K562 (cell line): ENCODE data around the gene CNKSR3. TPM values are rescaled to one million over a fixed set of nuclear protein-coding genes. Genes with fewer than 3 reads are reported as not detected.

ENCODE experiments used
- ARID3B ChIP-seq: fragments of 250-450 bp; sonication (Bioruptor Pico); IDR thresholded peaks from 2 replicates; pipeline ENCODE4 v1.4.0; 2020; ENCODE audit warnings: borderline replicate concordance
- BRD4 ChIP-seq: fragments of 200-600 bp; sonication (generic); IDR thresholded peaks from 2 replicates; pipeline ENCODE4 v1.6.1; 2017; ENCODE audit warnings: inconsistent platforms
- CBFB ChIP-seq: sonication (generic); formaldehyde crosslinking; IDR thresholded peaks from 2 replicates; pipeline ENCODE4 v1.4.0; 2020; ENCODE audit warnings: mild to moderate bottlenecking, missing genetic modification reagents
- CEBPB ChIP-seq: fragments of 450-650 bp; IDR thresholded peaks from 2 replicates; pipeline ENCODE4 v1.6.1; 2016; ENCODE audit warnings: missing genetic modification characterization, missing compliant biosample characterization
- CREB1 ChIP-seq, 2 experiments: sonication (generic) in 1 of 2; formaldehyde crosslinking in 1 of 2; IDR thresholded peaks; 2 replicates each; pipeline versions ENCODE4 v1.6.1 to v1.8.0; 2012 to 2022; ENCODE audit warnings: inconsistent platforms in 1 of 2, mild to moderate bottlenecking in 1 of 2, missing genetic modification reagents in 1 of 2, moderate library complexity in 1 of 2
- ESRRB ChIP-seq: fragments of 250-450 bp; sonication (Bioruptor Pico); IDR thresholded peaks from 2 replicates; pipeline ENCODE4 v1.5.0; 2020; ENCODE audit warnings: mild to moderate bottlenecking, moderate library complexity, borderline replicate concordance
- MAFK ChIP-seq: IDR thresholded peaks from 2 replicates; pipeline ENCODE4 v1.6.1; 2011; ENCODE audit warnings: low read length, improper control_type of control experiment
- MBD2 ChIP-seq: sonication (generic); IDR thresholded peaks from 2 replicates; pipeline ENCODE4 v1.6.1; 2016; ENCODE audit warnings: low read depth, borderline replicate concordance
- NELFE ChIP-seq: IDR thresholded peaks from 2 replicates; pipeline ENCODE4 v1.6.1; 2011; ENCODE audit warnings: mild to moderate bottlenecking; ENCODE audit not compliant: insufficient read depth, insufficient read length
- OTX1 ChIP-seq: fragments of 450-650 bp; formaldehyde crosslinking; IDR thresholded peaks from 2 replicates; pipeline ENCODE4 v1.4.0; 2022; ENCODE audit warnings: mild to moderate bottlenecking
- PCBP2 ChIP-seq: fragments of 200-400 bp; formaldehyde crosslinking; IDR thresholded peaks from 2 replicates; pipeline ENCODE4 v1.6.1; 2018; ENCODE audit warnings: low read length, low read depth, mild to moderate bottlenecking, moderate library complexity; ENCODE audit not compliant: poor library complexity, severe bottlenecking
- PHF8 ChIP-seq: fragments of 200-600 bp; sonication (generic); IDR thresholded peaks from 2 replicates; pipeline ENCODE4 v1.6.1; 2012; ENCODE audit warnings: mixed run types, mild to moderate bottlenecking, inconsistent platforms, low read length, moderate library complexity, borderline replicate concordance
- RUNX1 ChIP-seq: sonication (generic); IDR thresholded peaks from 2 replicates; pipeline ENCODE4 v1.6.1; 2016; ENCODE audit warnings: antibody characterized with exemption, low read depth
- SMARCC2 ChIP-seq: fragments of 450-650 bp; IDR thresholded peaks from 2 replicates; pipeline ENCODE4 v1.6.1; 2017; ENCODE audit warnings: antibody characterized with exemption, moderate library complexity, mild to moderate bottlenecking, low read depth
- STAT5B ChIP-seq: fragments of 250-450 bp; sonication (Bioruptor Pico); IDR thresholded peaks from 2 replicates; pipeline ENCODE4 v1.8.0; 2021; ENCODE audit warnings: mild to moderate bottlenecking, inconsistent platforms
- YY1 ChIP-seq, 3 experiments: IDR thresholded peaks; 2 replicates each; pipeline ENCODE4 v1.6.1; 2011; ENCODE audit warnings: low read length in 2 of 3, mild to moderate bottlenecking in 2 of 3, moderate library complexity in 2 of 3, borderline replicate concordance in 1 of 3, control low read depth in 1 of 3, low read depth in 1 of 3; ENCODE audit not compliant: insufficient read depth in 3 of 3, insufficient replicate concordance in 2 of 3, control insufficient read depth in 1 of 3, insufficient read length in 1 of 3; ENCODE audit errors: extremely low read depth in 1 of 3
- ZBTB8A ChIP-seq: fragments of 450-650 bp; IDR thresholded peaks from 2 replicates; pipeline ENCODE4 v1.6.1; 2018; ENCODE audit warnings: mild to moderate bottlenecking, moderate library complexity; ENCODE audit not compliant: partially characterized antibody
- ZNF165 ChIP-seq: fragments of 250-450 bp; sonication (Bioruptor Pico); IDR thresholded peaks from 2 replicates; pipeline ENCODE4 v1.4.0; 2020; ENCODE audit warnings: borderline replicate concordance
- ZNF274 ChIP-seq: IDR thresholded peaks from 2 replicates; pipeline ENCODE4 v1.6.1; 2011; ENCODE audit warnings: low read depth, mild to moderate bottlenecking, low read length, moderate library complexity, borderline replicate concordance
- ZNF3 ChIP-seq: fragments of 250-450 bp; sonication (Bioruptor Pico); IDR thresholded peaks from 2 replicates; pipeline ENCODE4 v1.5.0; 2021; ENCODE audit warnings: mild to moderate bottlenecking, moderate library complexity
- ZSCAN29 ChIP-seq: fragments of 450-650 bp; IDR thresholded peaks from 2 replicates; pipeline ENCODE4 v1.6.1; 2017
- polyA plus RNA-seq, 8 experiments: library from polyadenylated mRNA; depleted of rRNA in 4 of 8; stranded (reverse) in 5 of 8; unstranded in 3 of 8; fragments of >200 nt; fragmentation: Nextera tagmentation in 2 of 8; fragmentation: Illumina TruSeq in 1 of 8; extraction: Ambion mirVana in 2 of 8; extraction: Trizol in 1 of 8; gene quantifications; 2 replicates each; pipeline versions ENCODE4 v1.2.1 to v1.2.3, GENCODE V29; 2011 to 2014; ENCODE audit warnings: inconsistent platforms in 1 of 8, missing spikeins in 1 of 8
- total RNA-seq, 7 experiments: library from RNA; depleted of rRNA in 6 of 7; stranded (reverse); fragments of >200 nt in 6 of 7; fragmentation: Illumina TruSeq in 2 of 7; extraction: Trizol in 2 of 7; gene quantifications; 2 replicates each; pipeline versions ENCODE4 v1.2.1 to v1.2.3, GENCODE V29; 2011 to 2021; ENCODE audit warnings: low replicate concordance in 1 of 7
- TF ChIP-seq, protein P1 (sequence below), 2 experiments: IDR thresholded peaks; 2 replicates each; pipeline ENCODE4 v1.6.1; 2011; ENCODE audit warnings: borderline replicate concordance in 1 of 2, control low read depth in 1 of 2, low read depth in 1 of 2, low read length in 1 of 2, mild to moderate bottlenecking in 1 of 2, mixed read lengths in 1 of 2, moderate library complexity in 1 of 2; ENCODE audit not compliant: insufficient read depth in 1 of 2, insufficient read length in 1 of 2, poor library complexity in 1 of 2, severe bottlenecking in 1 of 2; ENCODE audit errors: extremely low read depth in 1 of 2
- TF ChIP-seq, protein P2 (sequence below): IDR thresholded peaks from 2 replicates; pipeline ENCODE4 v1.6.1; 2014; ENCODE audit warnings: antibody characterized with exemption

The CNKSR3 gene
- total and polyA plus RNA-seq, 9 of the 15 experiments (the other 6 are each of a cell fraction or from before 2014, with no cell fraction given), result 4.5 to 29.6 (median 9.5) TPM

DNA sequence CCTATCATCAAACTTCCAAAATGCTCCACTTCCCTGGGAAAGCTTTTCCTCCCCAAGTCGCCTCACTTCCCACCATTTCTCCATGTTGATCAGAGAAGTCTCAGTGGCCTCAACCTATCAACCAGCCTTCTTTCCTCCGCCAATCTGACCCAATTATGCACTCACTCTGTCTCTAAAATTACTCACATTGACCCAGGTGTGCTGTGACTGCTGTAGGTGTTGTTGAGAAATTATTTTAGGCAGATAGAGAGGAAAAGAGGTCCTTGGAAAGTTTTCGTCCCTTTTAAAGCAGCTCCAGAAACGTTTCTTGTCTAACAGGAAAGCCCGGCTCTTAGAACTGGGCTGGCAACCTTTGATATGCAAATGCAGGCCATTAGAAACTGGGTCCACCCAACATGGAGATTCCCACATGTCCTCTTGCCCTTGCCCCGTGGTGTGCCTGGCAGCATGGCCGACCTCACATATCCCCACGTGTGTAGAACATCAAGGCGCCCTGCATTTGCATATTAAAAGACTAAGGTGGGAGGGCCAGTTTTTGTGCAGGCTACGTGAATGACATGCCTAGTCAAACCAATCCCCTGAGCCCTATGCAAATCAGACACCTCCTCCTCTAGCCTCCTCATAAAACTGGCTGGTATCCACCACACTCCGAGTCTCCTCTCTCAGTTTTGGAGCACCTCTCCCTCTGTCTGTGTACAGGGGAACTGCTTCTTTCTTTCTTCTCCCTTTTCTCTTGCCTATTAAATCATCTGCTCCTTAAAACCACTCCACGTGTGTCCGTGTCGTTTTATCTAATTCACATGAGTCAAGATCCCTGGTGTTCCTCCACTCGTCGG lies 166.8 kb downstream of the CNKSR3 start (continued):
- TF ChIP-seq PCBP2 (no peak), NELFE (no peak), CBFB (CRISPR knock-in tag) (no peak), YY1 (IDR thresholded peaks at IDR 0.05; ENCODE audit: borderline replicate concordance in 1 of 3, control insufficient read depth in 1 of 3, extremely low read depth in 1 of 3, insufficient read depth in 3 of 3, insufficient read length in 1 of 3, insufficient replicate concordance in 2 of 3, low read depth in 1 of 3, low read length in 2 of 3) (peak in 2 of 3 experiments; percentile 29 to 77), MBD2 (no peak), ZSCAN29 (no peak), CEBPB (tag) (no peak), OTX1 (CRISPR knock-in tag) (no peak), ZNF3 (CRISPR knock-in tag) (no peak), ZBTB8A (no peak), ZNF274 (no peak), BRD4 (no peak), SMARCC2 (no peak), RUNX1 (no peak), ZNF165 (CRISPR knock-in tag) (no peak), PHF8 (no peak), CREB1 (IDR thresholded peaks at IDR 0.05) (no peak), CREB1 (CRISPR knock-in tag; IDR thresholded peaks at IDR 0.05) (0 out of 2 replicates have a peak, but pooled peaks have one; percentile 26), ARID3B (CRISPR knock-in tag) (no peak), ESRRB (no peak), MAFK (no peak), STAT5B (CRISPR knock-in tag) (no peak)
- TF ChIP-seq, protein P1, sequence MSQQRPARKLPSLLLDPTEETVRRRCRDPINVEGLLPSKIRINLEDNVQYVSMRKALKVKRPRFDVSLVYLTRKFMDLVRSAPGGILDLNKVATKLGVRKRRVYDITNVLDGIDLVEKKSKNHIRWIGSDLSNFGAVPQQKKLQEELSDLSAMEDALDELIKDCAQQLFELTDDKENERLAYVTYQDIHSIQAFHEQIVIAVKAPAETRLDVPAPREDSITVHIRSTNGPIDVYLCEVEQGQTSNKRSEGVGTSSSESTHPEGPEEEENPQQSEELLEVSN (IDR thresholded peaks at IDR 0.05; ENCODE audit: borderline replicate concordance in 1 of 2, extremely low read depth in 1 of 2, insufficient read depth in 1 of 2, insufficient read length in 1 of 2, low read depth in 1 of 2, low read length in 1 of 2, poor library complexity in 1 of 2, severe bottlenecking in 1 of 2), result peak; percentile 35 to 53
- TF ChIP-seq, protein P2, sequence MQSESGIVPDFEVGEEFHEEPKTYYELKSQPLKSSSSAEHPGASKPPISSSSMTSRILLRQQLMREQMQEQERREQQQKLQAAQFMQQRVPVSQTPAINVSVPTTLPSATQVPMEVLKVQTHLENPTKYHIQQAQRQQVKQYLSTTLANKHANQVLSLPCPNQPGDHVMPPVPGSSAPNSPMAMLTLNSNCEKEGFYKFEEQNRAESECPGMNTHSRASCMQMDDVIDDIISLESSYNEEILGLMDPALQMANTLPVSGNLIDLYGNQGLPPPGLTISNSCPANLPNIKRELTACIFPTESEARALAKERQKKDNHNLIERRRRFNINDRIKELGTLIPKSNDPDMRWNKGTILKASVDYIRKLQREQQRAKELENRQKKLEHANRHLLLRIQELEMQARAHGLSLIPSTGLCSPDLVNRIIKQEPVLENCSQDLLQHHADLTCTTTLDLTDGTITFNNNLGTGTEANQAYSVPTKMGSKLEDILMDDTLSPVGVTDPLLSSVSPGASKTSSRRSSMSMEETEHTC, result no peak
